Caco-2 (cell line): ENCODE data around the gene CENPF. TPM values are rescaled to one million over a fixed set of nuclear protein-coding genes. Genes with fewer than 3 reads are reported as not detected.
"Not testable (repeated sequence)": the region's sequence is repeated elsewhere in the genome, so short reads cannot be mapped to it uniquely, and the experiment has no call there.

Source experiments
- BruUV-seq: library from RNA; stranded (reverse); fragments of 400-500 nt; replicated peaks from 2 replicates; lab custom pipeline; 2021; lab: Mats Ljungman, UMichigan
- CTCF ChIA-PET: fragments of 300-600 bp; sonication (Branson Sonifier 250); formaldehyde crosslinking; loops from one replicate; lab custom pipeline; 2022; ENCODE audit warnings: antibody characterized with exemption; lab: Charles Lee
- POLR2A ChIA-PET: fragments of 300-600 bp; sonication (Branson Sonifier 250); formaldehyde crosslinking; loops from one replicate; lab custom pipeline; 2022; ENCODE audit warnings: antibody characterized with exemption; lab: Charles Lee
- DNase-seq, 2 experiments: peaks; one replicate each; pipeline versions ENCODE4 v3.0.0 to v3.0.0-alpha.2; 2020 to 2022
- H3K27me3 ChIP-seq: replicated peaks from 2 replicates; pipeline ENCODE4 v1.6.0; 2011; ENCODE audit warnings: low read length; ENCODE audit not compliant: control insufficient read depth, insufficient read depth
- H3K36me3 ChIP-seq: 2 replicates; pipeline ENCODE4 v1.5.1; 2011; ENCODE audit warnings: low read length; ENCODE audit not compliant: control insufficient read depth, insufficient read depth
- H3K4me1 ChIP-seq: fragments of 250-450 bp; sonication (Bioruptor Pico); 2 replicates; pipeline ENCODE4 v1.5.1; 2020; ENCODE audit warnings: mild to moderate bottlenecking
- H3K4me3 ChIP-seq: 2 replicates; pipeline ENCODE4 v1.5.1; 2011; ENCODE audit warnings: low read depth, mild to moderate bottlenecking, control low read depth, low read length
- H3K9me3 ChIP-seq: fragments of 250-450 bp; sonication (Bioruptor Pico); 2 replicates; pipeline ENCODE4 v1.5.1; 2020; ENCODE audit warnings: mild to moderate bottlenecking, moderate library complexity
- H3K27ac Mint-ChIP-seq: one replicate; pipeline ENCODE4 v1.8.0; 2022; ENCODE audit warnings: mixed read lengths; ENCODE audit not compliant: unreplicated experiment
- H3K27me3 Mint-ChIP-seq: one replicate; pipeline ENCODE4 v1.8.0; 2022; ENCODE audit warnings: mixed read lengths; ENCODE audit not compliant: insufficient read depth, unreplicated experiment
- H3K36me3 Mint-ChIP-seq: one replicate; pipeline ENCODE4 v1.8.0; 2022; ENCODE audit warnings: mild to moderate bottlenecking, mixed read lengths; ENCODE audit not compliant: insufficient read depth, unreplicated experiment
- H3K4me1 Mint-ChIP-seq: one replicate; pipeline ENCODE4 v1.8.0; 2022; ENCODE audit warnings: low read depth, mixed read lengths; ENCODE audit not compliant: unreplicated experiment
- H3K4me3 Mint-ChIP-seq: one replicate; pipeline ENCODE4 v1.8.0; 2022; ENCODE audit warnings: mild to moderate bottlenecking, moderate library complexity, mixed read lengths; ENCODE audit not compliant: unreplicated experiment
- H3K9me3 Mint-ChIP-seq: one replicate; pipeline ENCODE4 v1.8.0; 2022; ENCODE audit warnings: mixed read lengths; ENCODE audit not compliant: unreplicated experiment
- CTCF ChIP-seq, 2 experiments: fragments of 200-600 bp in 1 of 2; IDR thresholded peaks; 1 replicate in 1 of 2; 2 replicates in 1 of 2; pipeline versions ENCODE4 v1.5.1 to v1.8.0; 2011 to 2022; ENCODE audit warnings: antibody characterized with exemption in 1 of 2, control low read depth in 1 of 2, inconsistent platforms in 1 of 2, low read depth in 1 of 2, low read length in 1 of 2, mild to moderate bottlenecking in 1 of 2, moderate library complexity in 1 of 2; ENCODE audit not compliant: insufficient read depth in 1 of 2, severe bottlenecking in 1 of 2, unreplicated experiment in 1 of 2
- intact Hi-C: fragments of 100-400 bp; cut with micrococcal nuclease; formaldehyde crosslinking; loops from one replicate; pipeline ENCODE4 v1.10.0; 2022; ENCODE audit not compliant: unreplicated experiment
- total RNA-seq: library from RNA; stranded (reverse); gene quantifications from 2 replicates; pipeline ENCODE4 v1.2.3, GENCODE V29; 2022

Gene CENPF
- total RNA-seq, 1 experiment from 2014 or later = 145 TPM

DNA sequence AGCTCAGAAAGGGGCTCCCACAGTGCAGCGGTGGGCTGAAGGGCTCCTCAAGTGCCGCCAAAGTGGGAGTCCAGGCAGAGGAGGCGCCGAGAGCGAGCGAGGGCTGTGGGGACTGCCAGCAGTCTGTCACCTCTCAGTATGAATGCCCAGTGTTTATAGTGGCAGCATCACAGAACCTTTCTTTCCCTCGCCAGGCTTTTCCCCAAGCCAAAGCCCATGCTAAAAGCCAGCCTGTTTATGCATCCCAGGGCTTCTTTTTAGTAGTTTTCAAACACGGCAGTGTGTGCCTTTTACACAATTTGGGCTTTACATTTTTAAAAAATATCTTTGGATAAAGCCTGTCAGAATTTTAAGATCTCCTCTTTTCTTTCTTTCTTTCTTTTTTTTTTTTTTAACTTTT is 70.6 kb downstream of the CENPF start:
- TF ChIP-seq CTCF (IDR thresholded peaks at IDR 0.05; ENCODE audit: insufficient read depth in 1 of 2, low read depth in 1 of 2, low read length in 1 of 2, severe bottlenecking in 1 of 2, unreplicated experiment in 1 of 2) = no peak
- Histone ChIP-seq H3K9me3 (peaks cover 18% of the 10 kb centered on the region; the same call in 1 of the 2 replicates), H3K4me1 (peaks cover 16% of the 10 kb centered on the region), H3K36me3 (no peaks in the 10 kb centered on the region), H3K27me3 (no peaks in the 10 kb centered on the region), H3K4me3 (no peak overlapping the region)
- no peak for DNase-seq
- peaks cover 16% of the 10 kb centered on the region for H3K4me1 Mint-ChIP-seq
- CTCF ChIA-PET = no interaction called here
- peak overlapping the region; percentile 47 for H3K27ac Mint-ChIP-seq
- H3K36me3 Mint-ChIP-seq = peaks cover 51% of the 10 kb centered on the region
- BruUV-seq = no TSS peak
- H3K27me3 Mint-ChIP-seq = no peaks in the 10 kb centered on the region
- no peak overlapping the region for H3K4me3 Mint-ChIP-seq
- peaks cover 20% of the 10 kb centered on the region for H3K9me3 Mint-ChIP-seq
- POLR2A ChIA-PET = no interaction called here
- intact Hi-C loops = no loop called here

GRCh38 chr1:214675524-214675923 is 72.5 kb downstream of the CENPF start:
- POLR2A ChIA-PET, H3K4me3 Mint-ChIP-seq, H3K27me3 Mint-ChIP-seq, intact Hi-C loops, DNase-seq, H3K27ac Mint-ChIP-seq, H3K36me3 ChIP-seq, BruUV-seq, CTCF ChIA-PET, H3K4me3 ChIP-seq, H3K27me3 ChIP-seq: not testable (repeated sequence)
- Histone ChIP-seq H3K4me1 (peaks cover 26% of the 10 kb centered on the region), H3K9me3 (peaks cover 20% of the 10 kb centered on the region; the same call in 1 of the 2 replicates)
- Mint-ChIP-seq H3K36me3 (peaks cover 41% of the 10 kb centered on the region), H3K4me1 (peaks cover 23% of the 10 kb centered on the region), H3K9me3 (peaks cover 40% of the 10 kb centered on the region)

DNA sequence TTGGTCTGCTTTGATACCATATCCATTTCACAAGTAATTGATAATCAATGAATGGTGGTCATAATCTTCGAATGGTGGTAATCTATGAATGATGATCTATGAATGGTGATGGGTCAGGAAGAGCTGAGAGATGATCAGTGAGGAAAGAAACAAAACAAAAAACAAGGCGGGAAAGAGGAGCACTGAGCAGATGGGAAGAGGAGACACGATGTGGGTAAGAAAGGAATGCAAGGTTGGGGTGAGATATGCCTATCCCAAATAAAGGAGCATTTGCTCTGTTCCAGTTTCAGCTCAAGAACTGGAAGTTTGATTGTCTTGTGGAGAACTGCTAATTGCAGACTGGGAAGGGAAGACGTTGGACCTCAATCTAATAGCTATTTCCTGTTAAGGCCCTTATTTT is 73.8 kb downstream of the CENPF start:
- Mint-ChIP-seq H3K4me3 (no peak overlapping the region), H3K9me3 (peaks cover 42% of the 10 kb centered on the region), H3K27me3 (no peaks in the 10 kb centered on the region), H3K27ac (peak overlapping the region; percentile 20), H3K4me1 (peaks cover 23% of the 10 kb centered on the region), H3K36me3 (peaks cover 29% of the 10 kb centered on the region)
- Histone ChIP-seq H3K27me3 (no peaks in the 10 kb centered on the region), H3K4me1 (peaks cover 26% of the 10 kb centered on the region), H3K36me3 (no peaks in the 10 kb centered on the region), H3K9me3 (peaks cover 16% of the 10 kb centered on the region; the same call in 1 of the 2 replicates), H3K4me3 (no peak overlapping the region)
- intact Hi-C loops = no loop called here
- BruUV-seq = no TSS peak
- no peak for TF ChIP-seq CTCF (IDR thresholded peaks at IDR 0.05; ENCODE audit: insufficient read depth in 1 of 2, low read depth in 1 of 2, low read length in 1 of 2, severe bottlenecking in 1 of 2, unreplicated experiment in 1 of 2)
- no peak for DNase-seq
- POLR2A ChIA-PET = no interaction called here
- CTCF ChIA-PET = no interaction called here
